IPS-NIHi7 (cell line): ENCODE results near the gene NAXD.
"Not testable (repeated sequence)": the region's sequence is repeated elsewhere in the genome, so short reads cannot be mapped to it uniquely, and the experiment has no call there.

Source experiments
- DNase-seq: peaks from one replicate; pipeline ENCODE4 v3.0.0; 2012; ENCODE audit warnings: mixed read lengths; ENCODE audit errors: extremely low spot score

Gene NAXD

GRCh38 chr13:110615322-110616102 lies at the start of gene NAXD:
Gene NAXD, plus strand, starts transcription at chr13:110615545. Its CDS starts 57 bp downstream, at chr13:110615602.
- DNase-seq, result peak; percentile 98

- DNase-seq, result no peak
Measured at GRCh38 chr13:110566171-110566570, 49.2 kb upstream of the NAXD start.

GRCh38 chr13:110568612-110569011 lies 46.7 kb upstream of the NAXD start:
- no peak for DNase-seq

GRCh38 chr13:110569962-110570361 lies 45.4 kb upstream of the NAXD start:
- DNase-seq, result not testable (repeated sequence)

GRCh38 chr13:110570886-110571285 lies 44.5 kb upstream of the NAXD start:
- no peak for DNase-seq

- no peak for DNase-seq
Measured at GRCh38 chr13:110571896-110572777, 43.2 kb upstream of the NAXD start.

- DNase-seq, result no peak
Measured at GRCh38 chr13:110572778-110573118, 42.6 kb upstream of the NAXD start.

- DNase-seq, result no peak
Measured at GRCh38 chr13:110574161-110574560, 41.2 kb upstream of the NAXD start.

- DNase-seq, result peak; percentile 70
Measured at GRCh38 chr13:110575322-110576069, 39.8 kb upstream of the NAXD start.

- DNase-seq, result no peak
Measured at GRCh38 chr13:110576070-110576394, 39.3 kb upstream of the NAXD start.

- no peak for DNase-seq
Measured at GRCh38 chr13:110576736-110577476, 38.4 kb upstream of the NAXD start.

- no peak for DNase-seq
Measured at GRCh38 chr13:110578363-110578762, 37.0 kb upstream of the NAXD start.

- no peak for DNase-seq
Measured at GRCh38 chr13:110580800-110581199, 34.5 kb upstream of the NAXD start.

GRCh38 chr13:110581506-110582185 lies 33.7 kb upstream of the NAXD start:
- DNase-seq, result no peak

GRCh38 chr13:110582421-110582954 lies 32.9 kb upstream of the NAXD start:
- no peak for DNase-seq

- no peak for DNase-seq
Measured at GRCh38 chr13:110583178-110583865, 32.0 kb upstream of the NAXD start.

- DNase-seq, result no peak
Measured at GRCh38 chr13:110589793-110590390, 25.5 kb upstream of the NAXD start.

GRCh38 chr13:110590577-110590976 lies 24.8 kb upstream of the NAXD start:
- no peak for DNase-seq

- no peak for DNase-seq
Measured at GRCh38 chr13:110592665-110593064, 22.7 kb upstream of the NAXD start.
